ENCODE measurements around the gene CACNA1B.
"Not testable (repeated sequence)": the region's sequence is repeated elsewhere in the genome, so short reads cannot be mapped to it uniquely, and the experiment has no call there.

CACNA1B gene

GRCh38 chr9:138011951-138012500 is 134.4 kb downstream of the CACNA1B start:
- no peaks in the 10 kb centered on the region; the same call in 1 of the 2 replicates for H3K36me3 ChIP-seq (ENCODE audit: control insufficient read depth, insufficient read depth, low read length)

GRCh38 chr9:138013273-138013672 is 135.7 kb downstream of the CACNA1B start:
- Histone ChIP-seq H3K36me3 (ENCODE audit: control insufficient read depth, insufficient read depth, low read length) (no peaks in the 10 kb centered on the region; the same call in 1 of the 2 replicates), H3K9me3 (ENCODE audit: control insufficient read depth, insufficient read depth, low read length) (no peaks in the 10 kb centered on the region), H3K4me3 (ENCODE audit: low read depth, low read length) (no peak overlapping the region), H3K27me3 (ENCODE audit: control insufficient read depth, insufficient read depth, low read length) (no peaks in the 10 kb centered on the region), H3K9ac (ENCODE audit: low read depth, low read length) (no peak overlapping the region), H3K4me1 (ENCODE audit: control insufficient read depth, insufficient read depth, low read length) (no peaks in the 10 kb centered on the region), H3K27ac (ENCODE audit: low read depth, low read length) (no peak overlapping the region)

More at GRCh38 chr9:138011951-138012500, 134.4 kb downstream of the CACNA1B start:
- H3K9me3 ChIP-seq (ENCODE audit: control insufficient read depth, insufficient read depth, low read length), result no peaks in the 10 kb centered on the region
- no peaks in the 10 kb centered on the region for H3K27me3 ChIP-seq (ENCODE audit: control insufficient read depth, insufficient read depth, low read length)
- no peak overlapping the region for H3K27ac ChIP-seq (ENCODE audit: low read depth, low read length)
- no peak overlapping the region for H3K9ac ChIP-seq (ENCODE audit: low read depth, low read length)
- no peaks in the 10 kb centered on the region for H3K4me1 ChIP-seq (ENCODE audit: control insufficient read depth, insufficient read depth, low read length)
- no peak overlapping the region for H3K4me3 ChIP-seq (ENCODE audit: low read depth, low read length)

- Histone ChIP-seq H3K9ac (ENCODE audit: low read depth, low read length) (no peak overlapping the region), H3K9me3 (ENCODE audit: control insufficient read depth, insufficient read depth, low read length) (no peaks in the 10 kb centered on the region)
These were observed 136.4 kb downstream of the CACNA1B start for GRCh38 chr9:138013836-138014562.

GRCh38 chr9:138014563-138014945 is 137.0 kb downstream of the CACNA1B start:
- H3K27ac ChIP-seq (ENCODE audit: low read depth, low read length), result no peak overlapping the region

More at GRCh38 chr9:138013836-138014562, 136.4 kb downstream of the CACNA1B start:
- Histone ChIP-seq H3K4me1 (ENCODE audit: control insufficient read depth, insufficient read depth, low read length) (no peaks in the 10 kb centered on the region), H3K36me3 (ENCODE audit: control insufficient read depth, insufficient read depth, low read length) (no peaks in the 10 kb centered on the region; the same call in 1 of the 2 replicates), H3K4me3 (ENCODE audit: low read depth, low read length) (no peak overlapping the region), H3K27me3 (ENCODE audit: control insufficient read depth, insufficient read depth, low read length) (no peaks in the 10 kb centered on the region), H3K27ac (ENCODE audit: low read depth, low read length) (no peak overlapping the region)

GRCh38 chr9:138015021-138015829 is 137.6 kb downstream of the CACNA1B start:
- H3K27me3 ChIP-seq (ENCODE audit: control insufficient read depth, insufficient read depth, low read length), result no peaks in the 10 kb centered on the region
- H3K9ac ChIP-seq (ENCODE audit: low read depth, low read length), result no peak overlapping the region
- no peak overlapping the region for H3K4me3 ChIP-seq (ENCODE audit: low read depth, low read length)
- H3K4me1 ChIP-seq (ENCODE audit: control insufficient read depth, insufficient read depth, low read length), result no peaks in the 10 kb centered on the region
- no peak overlapping the region for H3K27ac ChIP-seq (ENCODE audit: low read depth, low read length)
- H3K36me3 ChIP-seq (ENCODE audit: control insufficient read depth, insufficient read depth, low read length), result no peaks in the 10 kb centered on the region; the same call in 1 of the 2 replicates
- no peaks in the 10 kb centered on the region for H3K9me3 ChIP-seq (ENCODE audit: control insufficient read depth, insufficient read depth, low read length)

More at GRCh38 chr9:138014563-138014945, 137.0 kb downstream of the CACNA1B start:
- H3K27me3 ChIP-seq (ENCODE audit: control insufficient read depth, insufficient read depth, low read length), result no peaks in the 10 kb centered on the region
- no peak overlapping the region for H3K4me3 ChIP-seq (ENCODE audit: low read depth, low read length)
- no peaks in the 10 kb centered on the region; the same call in 1 of the 2 replicates for H3K36me3 ChIP-seq (ENCODE audit: control insufficient read depth, insufficient read depth, low read length)
- H3K4me1 ChIP-seq (ENCODE audit: control insufficient read depth, insufficient read depth, low read length), result no peaks in the 10 kb centered on the region
- no peak overlapping the region for H3K9ac ChIP-seq (ENCODE audit: low read depth, low read length)
- H3K9me3 ChIP-seq (ENCODE audit: control insufficient read depth, insufficient read depth, low read length), result no peaks in the 10 kb centered on the region

- no peak overlapping the region for H3K4me3 ChIP-seq (ENCODE audit: low read depth, low read length)
- H3K9ac ChIP-seq (ENCODE audit: low read depth, low read length), result no peak overlapping the region
- no peaks in the 10 kb centered on the region; the same call in 1 of the 2 replicates for H3K36me3 ChIP-seq (ENCODE audit: control insufficient read depth, insufficient read depth, low read length)
- no peak overlapping the region for H3K27ac ChIP-seq (ENCODE audit: low read depth, low read length)
- H3K4me1 ChIP-seq (ENCODE audit: control insufficient read depth, insufficient read depth, low read length), result no peaks in the 10 kb centered on the region
- no peaks in the 10 kb centered on the region for H3K27me3 ChIP-seq (ENCODE audit: control insufficient read depth, insufficient read depth, low read length)
- H3K9me3 ChIP-seq (ENCODE audit: control insufficient read depth, insufficient read depth, low read length), result no peaks in the 10 kb centered on the region
These were observed 139.0 kb downstream of the CACNA1B start for GRCh38 chr9:138016406-138017187.

GRCh38 chr9:138017200-138017599 is 139.6 kb downstream of the CACNA1B start:
- H3K27me3 ChIP-seq (ENCODE audit: control insufficient read depth, insufficient read depth, low read length), result no peaks in the 10 kb centered on the region
- no peak overlapping the region for H3K9ac ChIP-seq (ENCODE audit: low read depth, low read length)
- H3K27ac ChIP-seq (ENCODE audit: low read depth, low read length), result no peak overlapping the region
- H3K4me1 ChIP-seq (ENCODE audit: control insufficient read depth, insufficient read depth, low read length), result no peaks in the 10 kb centered on the region
- H3K4me3 ChIP-seq (ENCODE audit: low read depth, low read length), result no peak overlapping the region
- H3K36me3 ChIP-seq (ENCODE audit: control insufficient read depth, insufficient read depth, low read length), result no peaks in the 10 kb centered on the region; the same call in 1 of the 2 replicates
- no peaks in the 10 kb centered on the region for H3K9me3 ChIP-seq (ENCODE audit: control insufficient read depth, insufficient read depth, low read length)

- H3K9me3 ChIP-seq (ENCODE audit: control insufficient read depth, insufficient read depth, low read length); H3K27ac ChIP-seq (ENCODE audit: low read depth, low read length); H3K36me3 ChIP-seq (ENCODE audit: control insufficient read depth, insufficient read depth, low read length); H3K4me3 ChIP-seq (ENCODE audit: low read depth, low read length); H3K9ac ChIP-seq (ENCODE audit: low read depth, low read length); H3K4me1 ChIP-seq (ENCODE audit: control insufficient read depth, insufficient read depth, low read length): not testable (repeated sequence)
- H3K27me3 ChIP-seq (ENCODE audit: control insufficient read depth, insufficient read depth, low read length), result peaks cover 14% of the 10 kb centered on the region
These were observed 141.9 kb downstream of the CACNA1B start for GRCh38 chr9:138019514-138019913.

- H3K9me3 ChIP-seq (ENCODE audit: control insufficient read depth, insufficient read depth, low read length), result no peaks in the 10 kb centered on the region
- no peak overlapping the region for H3K27ac ChIP-seq (ENCODE audit: low read depth, low read length)
- no peaks in the 10 kb centered on the region for H3K4me1 ChIP-seq (ENCODE audit: control insufficient read depth, insufficient read depth, low read length)
- no peaks in the 10 kb centered on the region; the same call in 1 of the 2 replicates for H3K36me3 ChIP-seq (ENCODE audit: control insufficient read depth, insufficient read depth, low read length)
- no peak overlapping the region for H3K4me3 ChIP-seq (ENCODE audit: low read depth, low read length)
- H3K27me3 ChIP-seq (ENCODE audit: control insufficient read depth, insufficient read depth, low read length), result peaks cover 14% of the 10 kb centered on the region
- H3K9ac ChIP-seq (ENCODE audit: low read depth, low read length), result no peak overlapping the region
These were observed 142.7 kb downstream of the CACNA1B start for GRCh38 chr9:138020120-138020794.

GRCh38 chr9:138020795-138021182 is 143.2 kb downstream of the CACNA1B start:
- peaks cover 14% of the 10 kb centered on the region for H3K27me3 ChIP-seq (ENCODE audit: control insufficient read depth, insufficient read depth, low read length)
- peaks cover 4% of the 10 kb centered on the region; the same call in 1 of the 2 replicates for H3K36me3 ChIP-seq (ENCODE audit: control insufficient read depth, insufficient read depth, low read length)
- H3K9ac ChIP-seq (ENCODE audit: low read depth, low read length), result no peak overlapping the region
- H3K9me3 ChIP-seq (ENCODE audit: control insufficient read depth, insufficient read depth, low read length), result no peaks in the 10 kb centered on the region
- H3K27ac ChIP-seq (ENCODE audit: low read depth, low read length), result no peak overlapping the region
- no peak overlapping the region for H3K4me3 ChIP-seq (ENCODE audit: low read depth, low read length)
- no peaks in the 10 kb centered on the region for H3K4me1 ChIP-seq (ENCODE audit: control insufficient read depth, insufficient read depth, low read length)
